GM21515 (cell line): ENCODE results near the gene MCF2L.

Experiments
- ATAC-seq: cut with Tn5 transposase; IDR thresholded peaks from one replicate; pipeline ENCODE4 v1.9.1; 2021; ENCODE audit not compliant: unreplicated experiment

Gene MCF2L

DNA sequence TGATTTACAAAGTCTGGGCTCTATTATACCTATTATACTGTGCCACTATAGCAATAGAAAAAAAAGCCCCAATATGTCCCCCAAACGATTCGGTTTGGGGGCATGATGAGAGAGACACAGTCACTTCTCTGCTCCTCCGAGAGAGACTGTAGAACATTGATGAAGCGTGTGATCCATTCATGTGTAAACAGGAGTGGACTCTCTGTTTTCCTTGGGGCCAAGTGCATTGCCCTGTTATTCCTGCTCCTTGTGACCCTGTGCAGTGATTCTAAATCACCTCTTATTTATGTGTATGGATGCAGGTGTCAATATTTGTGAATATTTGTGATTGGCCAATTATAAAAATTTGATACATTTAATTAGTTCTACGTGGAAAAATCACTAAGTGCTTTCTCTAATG, 170.6 kb downstream of the MCF2L start:
- no peak for ATAC-seq

DNA sequence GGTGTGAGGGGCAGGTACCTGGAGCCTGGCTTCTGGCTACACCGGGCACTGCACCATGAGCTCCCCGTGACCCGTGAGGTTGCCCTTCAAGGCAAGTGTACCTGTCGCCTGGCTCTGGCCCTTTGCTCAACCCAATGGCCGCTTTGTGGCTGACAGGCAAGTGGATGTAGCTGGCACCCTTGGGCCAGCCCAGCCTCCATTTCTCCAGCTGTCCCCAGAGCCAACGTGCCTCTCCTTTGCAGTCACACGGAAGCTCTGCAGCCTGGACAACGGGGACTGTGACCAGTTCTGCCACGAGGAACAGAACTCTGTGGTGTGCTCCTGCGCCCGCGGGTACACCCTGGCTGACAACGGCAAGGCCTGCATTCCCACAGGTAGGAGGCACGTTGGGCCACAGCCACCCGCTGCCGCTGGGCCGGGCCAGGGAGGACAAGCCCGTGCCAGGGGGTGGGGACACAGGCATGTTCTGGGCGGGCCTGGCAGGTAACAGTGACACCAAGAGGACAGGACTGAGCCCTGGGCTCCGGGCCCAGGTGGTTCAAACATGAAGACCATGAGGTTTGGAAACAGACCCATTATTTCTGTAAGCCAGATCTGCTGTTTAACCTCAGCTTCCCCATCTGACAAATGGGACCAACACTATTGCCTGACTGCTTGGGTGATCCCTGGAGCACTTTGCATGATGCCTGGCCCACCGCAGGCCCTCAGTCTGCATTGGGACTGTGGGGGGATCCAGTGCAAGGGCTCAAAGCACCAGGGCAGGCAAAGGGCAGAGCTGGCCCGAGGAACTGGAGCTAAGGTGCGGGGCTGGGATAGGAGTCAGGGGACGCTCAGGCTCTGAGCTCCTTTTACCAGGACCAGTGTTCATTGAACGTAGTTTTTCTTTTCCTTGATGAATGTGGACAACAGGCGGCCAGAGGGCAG, 171.9 kb downstream of the MCF2L start:
- no peak for ATAC-seq

DNA sequence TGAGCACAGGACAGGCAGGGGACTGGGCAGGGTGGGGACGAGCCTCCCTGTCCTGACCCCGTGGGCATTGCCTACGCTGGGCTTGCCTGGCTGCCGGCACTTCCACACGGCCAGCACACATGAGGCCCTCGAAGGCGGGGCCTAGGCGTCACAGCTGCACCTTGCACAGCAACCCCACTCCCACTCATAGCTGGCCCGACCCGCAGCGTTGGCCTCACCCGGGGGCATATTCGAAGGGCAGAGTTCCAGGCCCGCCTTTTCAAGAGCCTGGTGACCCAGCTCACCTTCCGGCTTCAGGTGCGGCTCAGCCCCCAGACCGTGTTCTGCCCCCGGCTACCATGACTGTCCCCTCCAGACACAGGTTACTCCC, 172.6 kb downstream of the MCF2L start:
- ATAC-seq, result no peak

DNA sequence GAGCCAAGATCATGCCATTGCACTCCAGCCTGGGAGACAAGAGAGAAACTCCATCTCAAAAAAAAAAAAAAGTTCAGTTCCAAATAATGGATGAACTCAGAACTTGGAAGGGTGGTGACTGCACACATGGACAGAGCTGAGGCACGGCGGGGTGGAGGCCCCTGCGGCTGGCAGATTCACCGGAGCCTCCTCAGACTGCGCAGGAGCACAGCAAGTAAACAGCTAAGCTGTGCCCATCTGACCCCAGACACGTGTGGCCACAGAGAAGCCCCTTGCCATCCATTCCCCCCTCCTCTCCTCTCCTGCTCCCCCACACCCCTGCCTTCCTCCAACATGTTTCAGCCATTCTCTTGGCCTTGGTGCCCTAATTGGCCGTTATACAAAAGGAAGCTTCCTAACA, 173.9 kb downstream of the MCF2L start:
- ATAC-seq, result no peak

DNA sequence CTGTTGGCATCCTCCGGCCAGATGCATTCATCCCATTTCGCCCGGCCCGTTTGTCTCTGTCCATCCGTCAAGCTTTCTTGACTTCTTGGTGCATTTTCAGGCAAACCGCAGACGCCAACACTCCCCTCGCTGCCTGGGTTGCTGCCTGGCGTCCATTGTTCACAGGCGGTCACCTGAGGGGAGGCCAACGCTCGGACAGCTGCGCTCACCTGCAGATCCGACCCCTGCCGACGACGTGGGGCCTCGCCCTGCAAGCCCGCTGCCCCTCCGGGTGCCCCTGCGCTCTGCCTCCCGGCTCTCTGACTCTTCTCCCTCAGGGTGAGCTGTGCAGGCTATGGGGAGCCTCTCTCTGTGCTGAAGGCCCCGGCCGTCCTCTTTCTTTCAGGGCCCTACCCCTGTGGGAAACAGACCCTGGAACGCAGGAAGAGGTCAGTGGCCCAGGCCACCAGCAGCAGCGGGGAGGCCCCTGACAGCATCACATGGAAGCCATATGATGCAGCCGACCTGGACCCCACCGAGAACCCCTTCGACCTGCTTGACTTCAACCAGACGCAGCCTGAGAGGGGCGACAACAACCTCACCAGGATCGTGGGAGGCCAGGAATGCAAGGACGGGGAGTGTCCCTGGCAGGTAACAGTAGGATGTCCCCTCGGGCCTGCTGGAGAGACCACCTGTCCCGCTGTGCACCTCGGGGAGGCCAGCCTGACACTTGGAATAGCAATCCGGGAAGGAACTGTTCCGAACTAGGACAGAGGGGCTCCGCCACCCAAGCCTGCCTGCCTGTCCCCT, 174.6 kb downstream of the MCF2L start:
- no peak for ATAC-seq

DNA sequence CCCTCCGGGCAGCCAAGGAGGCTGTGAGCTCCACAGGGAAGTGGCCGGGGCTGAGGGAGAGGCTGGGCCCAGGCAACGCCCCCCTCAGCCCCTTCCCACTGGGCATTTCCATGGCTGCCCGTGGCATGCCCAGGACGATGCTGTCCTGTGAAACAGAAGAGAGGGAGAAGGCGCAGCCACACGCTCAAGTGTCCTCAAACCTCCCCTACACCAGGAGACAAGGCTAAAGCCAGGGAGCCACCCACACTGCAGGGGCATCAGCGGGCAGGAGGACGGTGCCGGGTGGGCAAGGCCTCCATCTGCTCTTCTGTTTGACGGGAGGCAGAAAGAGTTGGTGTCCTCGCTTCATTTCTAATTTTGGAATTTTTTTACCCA, 175.2 kb downstream of the MCF2L start:
- ATAC-seq, result no peak

DNA sequence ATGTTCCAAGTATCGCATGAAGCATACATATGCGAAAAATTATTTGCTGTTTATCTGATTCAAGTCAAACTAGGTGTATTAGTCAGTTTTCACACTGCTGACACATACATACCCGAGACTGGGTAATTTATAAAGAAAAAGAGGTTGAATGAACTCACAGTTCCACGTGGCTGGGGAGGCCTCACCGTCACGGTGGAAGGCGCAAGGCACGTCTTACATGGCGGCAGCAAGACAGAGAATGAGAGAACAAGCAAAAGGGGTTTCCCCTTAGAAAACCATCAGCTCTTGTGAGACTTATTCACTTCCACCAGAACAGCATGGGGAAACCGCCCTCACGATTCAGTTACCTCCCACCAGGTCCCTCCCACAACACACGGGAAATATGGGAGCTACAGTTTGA, 176.5 kb downstream of the MCF2L start:
- no peak for ATAC-seq

DNA sequence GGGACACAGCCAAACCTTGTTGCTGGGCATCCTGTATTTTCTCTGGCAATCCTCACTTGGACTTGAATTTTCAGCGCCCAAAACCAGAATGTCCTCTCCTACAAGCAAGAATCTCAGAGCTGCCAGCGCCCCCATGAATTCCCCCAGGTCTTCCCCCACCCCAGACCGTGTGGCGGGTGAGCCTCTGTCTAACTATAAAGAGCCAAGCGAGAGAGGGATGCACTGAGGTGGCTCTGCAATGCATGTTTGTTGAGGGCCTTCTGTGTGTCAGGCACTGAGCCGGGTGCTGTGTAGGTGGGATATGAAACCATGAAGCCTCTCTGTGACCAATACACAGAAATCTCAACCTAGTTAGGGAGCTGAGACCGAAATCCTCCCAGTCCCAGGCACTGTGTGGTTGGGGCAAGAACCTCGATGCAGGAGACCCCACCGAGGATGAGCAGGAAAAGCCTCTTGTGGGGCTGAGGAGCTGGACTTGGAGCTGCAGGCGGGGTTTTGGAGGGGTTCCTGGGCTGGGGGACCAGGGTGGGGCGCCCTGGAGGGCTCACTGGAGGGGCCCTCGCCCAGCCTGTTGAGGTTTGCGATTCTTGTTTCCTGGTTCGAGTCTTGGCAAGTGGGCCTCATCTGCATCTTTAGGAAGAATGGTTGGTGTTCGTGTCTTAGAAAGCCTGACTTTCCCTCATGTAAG, 177.0 kb downstream of the MCF2L start:
- no peak for ATAC-seq

DNA sequence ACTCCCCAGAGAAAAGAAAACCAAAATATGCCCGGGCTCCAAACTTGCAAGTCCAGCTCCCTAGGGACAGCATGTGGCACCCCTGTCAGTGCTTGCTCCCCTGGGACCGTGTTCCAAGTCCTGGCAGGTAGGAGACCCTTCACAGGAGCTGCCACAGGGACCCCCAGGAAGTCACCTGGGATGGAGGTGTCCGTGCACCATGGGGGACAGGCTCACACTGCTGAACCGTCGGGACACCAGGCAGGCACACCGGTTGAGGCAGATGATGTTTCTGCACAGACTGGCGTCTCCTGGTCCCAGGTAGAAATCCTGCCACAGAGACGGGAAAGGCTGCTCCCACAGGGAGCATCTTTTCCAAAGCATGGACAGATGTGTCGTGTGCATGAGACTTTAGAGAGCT, 177.7 kb downstream of the MCF2L start:
- no peak for ATAC-seq

DNA sequence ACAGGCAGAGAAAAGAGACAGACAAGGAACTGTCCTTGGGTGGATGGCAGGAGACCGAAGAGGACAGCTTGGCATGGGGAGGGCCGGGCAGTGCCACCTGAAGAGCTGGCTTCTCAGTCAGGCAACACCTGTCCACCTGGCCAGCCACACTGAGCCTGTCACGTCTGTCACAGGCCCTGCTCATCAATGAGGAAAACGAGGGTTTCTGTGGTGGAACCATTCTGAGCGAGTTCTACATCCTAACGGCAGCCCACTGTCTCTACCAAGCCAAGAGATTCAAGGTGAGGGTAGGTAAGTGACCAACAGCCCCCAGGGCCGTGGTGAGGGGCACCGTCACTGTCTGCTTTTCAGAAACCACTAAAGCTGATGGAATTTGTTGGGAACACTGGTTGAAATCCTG, 178.2 kb downstream of the MCF2L start:
- no peak for ATAC-seq

DNA sequence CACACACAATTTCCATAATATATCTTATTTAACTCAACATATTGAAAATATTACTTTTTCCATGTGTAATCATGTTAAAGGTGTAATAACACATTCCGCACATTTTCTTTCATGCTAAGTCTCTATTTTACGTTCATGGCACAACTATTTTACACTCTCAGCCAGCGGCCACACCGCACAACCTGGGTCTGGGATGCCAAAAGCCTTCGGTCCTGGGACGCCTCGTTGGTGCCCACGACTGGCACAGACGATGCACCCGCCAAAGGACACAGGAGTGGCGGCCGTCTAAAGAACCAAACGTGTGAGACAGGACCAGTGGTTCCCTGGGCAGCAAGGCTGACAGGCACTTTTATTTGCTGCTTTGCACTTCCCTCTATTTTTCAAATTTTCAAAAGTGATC, 179.4 kb downstream of the MCF2L start:
- no peak for ATAC-seq

DNA sequence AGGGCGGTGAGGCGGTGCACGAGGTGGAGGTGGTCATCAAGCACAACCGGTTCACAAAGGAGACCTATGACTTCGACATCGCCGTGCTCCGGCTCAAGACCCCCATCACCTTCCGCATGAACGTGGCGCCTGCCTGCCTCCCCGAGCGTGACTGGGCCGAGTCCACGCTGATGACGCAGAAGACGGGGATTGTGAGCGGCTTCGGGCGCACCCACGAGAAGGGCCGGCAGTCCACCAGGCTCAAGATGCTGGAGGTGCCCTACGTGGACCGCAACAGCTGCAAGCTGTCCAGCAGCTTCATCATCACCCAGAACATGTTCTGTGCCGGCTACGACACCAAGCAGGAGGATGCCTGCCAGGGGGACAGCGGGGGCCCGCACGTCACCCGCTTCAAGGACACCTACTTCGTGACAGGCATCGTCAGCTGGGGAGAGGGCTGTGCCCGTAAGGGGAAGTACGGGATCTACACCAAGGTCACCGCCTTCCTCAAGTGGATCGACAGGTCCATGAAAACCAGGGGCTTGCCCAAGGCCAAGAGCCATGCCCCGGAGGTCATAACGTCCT, 180.0 kb downstream of the MCF2L start:
- no peak for ATAC-seq
